ENCODE results near the gene UBA1.

Gene UBA1

DNA sequence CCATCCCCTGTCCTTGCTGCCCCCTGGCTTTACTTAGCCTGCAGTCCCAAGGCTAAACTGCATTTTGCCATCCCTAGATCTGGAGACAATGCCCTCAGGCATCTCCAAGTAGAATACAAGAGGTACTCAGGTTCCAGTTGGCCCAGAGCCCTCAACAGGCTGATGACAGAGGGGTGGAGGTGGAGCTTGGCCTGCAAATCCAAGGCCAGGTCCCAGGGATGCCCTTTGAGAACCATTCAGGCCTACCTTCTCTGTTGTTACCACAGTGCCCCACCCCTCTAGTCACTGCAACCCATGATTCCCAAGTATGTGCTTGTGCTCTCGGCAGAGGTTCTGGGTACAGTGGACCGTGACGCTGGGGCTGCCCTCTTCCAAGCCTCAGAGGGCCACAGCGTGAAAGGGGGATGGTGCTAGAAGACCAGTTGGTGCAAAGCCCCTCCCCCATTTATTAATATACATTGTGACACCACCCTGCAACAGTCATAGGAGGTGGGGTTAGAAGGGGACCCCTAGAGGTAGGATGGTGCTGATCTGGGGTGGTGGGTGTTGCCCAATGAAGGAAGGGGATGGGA, 6.4 kb upstream of the UBA1 start:
- Histone ChIP-seq H3K36me3 (ENCODE audit: control insufficient read depth in 4 of 4, insufficient read depth in 4 of 4, low read length in 3 of 4) (peaks cover 3 to 39% (median 17%) of the 10 kb centered on the region in 4 experiments), H3K4me3 (ENCODE audit: control insufficient read depth in 1 of 7, extremely low read depth in 1 of 7, insufficient read depth in 4 of 7, low read depth in 2 of 7, low read length in 6 of 7) (no peak overlapping the region), H3K27ac (ENCODE audit: insufficient read depth in 1 of 2, low read depth in 1 of 2, low read length in 2 of 2, poor library complexity in 1 of 2, severe bottlenecking in 2 of 2) (no peak overlapping the region), H3K9me3 (ENCODE audit: control extremely low read depth in 1 of 5, control insufficient read depth in 4 of 5, insufficient read depth in 2 of 5, low read depth in 1 of 5, low read length in 4 of 5) (no peaks in the 10 kb centered on the region), H3K4me1 (ENCODE audit: control extremely low read depth in 1 of 4, control insufficient read depth in 4 of 4, insufficient read depth in 4 of 4, low read length in 3 of 4) (peaks cover 2 to 11% (median 8%) of the 10 kb centered on the region in 4 experiments), H3K27me3 (replicated peaks in 2 of 5; ENCODE audit: control insufficient read depth in 4 of 5, insufficient read depth in 5 of 5, low read length in 4 of 5) (peaks cover 0 to 66% (median 0%) of the 10 kb centered on the region in 5 experiments)
- 100% methylated on average over 3 of the region's 4 CpGs for WGBS (ENCODE audit: insufficient coverage)
- DNase-seq: no peak
- CTCF ChIA-PET: no interaction called here
- POLR2A ChIA-PET: no interaction called here

GRCh38 chrX:47189906-47190305, 3.7 kb upstream of the UBA1 start:
- no peak overlapping the region for H3K27ac ChIP-seq (ENCODE audit: insufficient read depth in 1 of 2, low read depth in 1 of 2, low read length in 2 of 2, poor library complexity in 1 of 2, severe bottlenecking in 2 of 2)
- POLR2A ChIA-PET: no interaction called here
- WGBS (ENCODE audit: insufficient coverage): 82% methylated on average over 14 of the region's 19 CpGs

DNA sequence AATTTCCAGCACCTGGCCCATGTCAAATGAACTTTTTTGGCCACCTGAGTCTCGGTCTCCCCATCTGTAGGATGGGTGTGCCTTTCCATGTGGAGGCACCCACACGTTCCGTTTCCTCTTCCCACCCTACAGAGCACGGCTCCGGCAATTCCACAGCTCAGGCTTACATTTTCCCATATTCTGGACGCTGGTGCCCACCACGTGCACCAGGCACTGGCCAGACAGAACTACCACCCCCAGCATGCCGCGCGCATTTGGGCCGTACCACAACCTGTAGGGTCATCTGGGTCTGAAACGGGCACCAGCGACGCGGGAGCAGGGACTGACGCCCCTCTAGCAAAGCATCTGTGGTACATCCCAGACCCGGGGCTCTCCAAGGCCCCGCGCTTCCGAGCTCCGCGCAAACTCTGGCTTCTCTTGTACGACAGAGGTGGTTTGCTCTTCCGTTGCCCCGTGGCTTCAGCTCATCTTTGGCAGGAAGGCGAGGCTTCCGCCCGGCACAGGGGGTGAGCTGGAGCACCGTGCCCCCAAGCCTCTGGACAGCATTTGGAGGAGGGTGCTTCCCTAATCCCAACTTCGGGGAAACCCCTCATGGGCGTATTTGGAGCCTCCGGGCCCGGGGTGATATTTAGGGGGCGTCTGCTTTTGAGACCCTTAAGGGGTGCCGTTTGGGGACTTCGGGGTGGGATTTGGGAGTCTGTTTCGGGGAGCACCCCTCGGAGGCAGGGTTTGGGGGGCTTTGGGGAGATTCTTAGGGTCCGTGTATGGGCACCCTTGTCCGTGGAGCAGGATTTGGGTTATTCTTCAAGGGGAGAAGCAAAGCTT, 3.0 kb upstream of the UBA1 start:
- H3K4me3 ChIP-seq (ENCODE audit: control insufficient read depth in 1 of 7, extremely low read depth in 1 of 7, insufficient read depth in 4 of 7, low read depth in 2 of 7, low read length in 6 of 7): peak overlapping the region; percentile 48 to 81 (median 71)
- peaks cover 10 to 32% (median 28%) of the 10 kb centered on the region in 4 experiments for H3K4me1 ChIP-seq (ENCODE audit: control extremely low read depth in 1 of 4, control insufficient read depth in 4 of 4, insufficient read depth in 4 of 4, low read length in 3 of 4)
- peak; percentile 92 to 97 (median 96) for DNase-seq
- peaks cover 0 to 43% (median 0%) of the 10 kb centered on the region in 5 experiments for H3K27me3 ChIP-seq (replicated peaks in 2 of 5; ENCODE audit: control insufficient read depth in 4 of 5, insufficient read depth in 5 of 5, low read length in 4 of 5)
- WGBS (ENCODE audit: insufficient coverage): 28% methylated on average over 36 of the region's 40 CpGs
- H3K27ac ChIP-seq (ENCODE audit: insufficient read depth in 1 of 2, low read depth in 1 of 2, low read length in 2 of 2, poor library complexity in 1 of 2, severe bottlenecking in 2 of 2): peak overlapping the region; percentile 17 to 81
- no peaks in the 10 kb centered on the region for H3K9me3 ChIP-seq (ENCODE audit: control extremely low read depth in 1 of 5, control insufficient read depth in 4 of 5, insufficient read depth in 2 of 5, low read depth in 1 of 5, low read length in 4 of 5)
- H3K36me3 ChIP-seq (ENCODE audit: control insufficient read depth in 4 of 4, insufficient read depth in 4 of 4, low read length in 3 of 4): peaks cover 0 to 16% (median 5%) of the 10 kb centered on the region in 4 experiments
- ChIA-PET POLR2A (interaction anchor here (0.6 to 0.9 kb wide), 3 partner anchors 171 to 333 kb away, joined by 3 to 4 read pairs (median 3); no protein-coding TSS in a partner anchor), CTCF (interaction anchor here (1.1 to 1.5 kb wide), 4 partner anchors 171 to 332 kb away, joined by 3 to 4 read pairs (median 4); no protein-coding TSS in a partner anchor)

More at GRCh38 chrX:47189906-47190305, 3.7 kb upstream of the UBA1 start:
- H3K36me3 ChIP-seq (ENCODE audit: control insufficient read depth in 4 of 4, insufficient read depth in 4 of 4, low read length in 3 of 4): peaks cover 0 to 24% (median 9%) of the 10 kb centered on the region in 4 experiments
- DNase-seq: peak in 2 of 3 donors; percentile 31 to 32
- peaks cover 0 to 50% (median 0%) of the 10 kb centered on the region in 5 experiments for H3K27me3 ChIP-seq (replicated peaks in 2 of 5; ENCODE audit: control insufficient read depth in 4 of 5, insufficient read depth in 5 of 5, low read length in 4 of 5)
- no peak overlapping the region for H3K4me3 ChIP-seq (ENCODE audit: control insufficient read depth in 1 of 7, extremely low read depth in 1 of 7, insufficient read depth in 4 of 7, low read depth in 2 of 7, low read length in 6 of 7)
- CTCF ChIA-PET: no interaction called here
- peaks cover 10 to 27% (median 22%) of the 10 kb centered on the region in 4 experiments for H3K4me1 ChIP-seq (ENCODE audit: control extremely low read depth in 1 of 4, control insufficient read depth in 4 of 4, insufficient read depth in 4 of 4, low read length in 3 of 4)
- H3K9me3 ChIP-seq (ENCODE audit: control extremely low read depth in 1 of 5, control insufficient read depth in 4 of 5, insufficient read depth in 2 of 5, low read depth in 1 of 5, low read length in 4 of 5): no peaks in the 10 kb centered on the region

DNA sequence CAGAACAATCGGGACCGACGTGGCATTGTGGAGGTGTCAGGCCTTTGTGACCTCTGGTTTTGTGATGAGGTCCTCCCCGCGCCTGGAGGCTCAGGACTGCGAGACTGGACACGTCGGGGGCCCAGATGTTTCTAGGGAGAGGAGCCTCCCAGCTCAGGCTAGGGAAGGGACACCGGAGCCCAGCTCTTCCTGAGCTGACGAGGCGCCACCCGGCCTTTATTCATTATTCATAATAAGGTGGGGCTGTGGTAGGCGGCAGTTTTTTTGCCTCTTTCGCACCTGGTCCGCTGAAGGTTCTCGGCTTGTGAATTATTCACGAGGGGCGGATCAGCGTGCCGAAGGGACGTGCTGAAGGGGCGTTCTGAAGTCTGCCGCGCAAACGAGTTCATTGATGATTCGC, 2.3 kb upstream of the UBA1 start:
- CTCF ChIA-PET: interaction anchor here (1.1 to 1.5 kb wide), 4 partner anchors 171 to 332 kb away, joined by 3 to 4 read pairs (median 4); no protein-coding TSS in a partner anchor
- peak overlapping the region; percentile 17 to 81 for H3K27ac ChIP-seq (ENCODE audit: insufficient read depth in 1 of 2, low read depth in 1 of 2, low read length in 2 of 2, poor library complexity in 1 of 2, severe bottlenecking in 2 of 2)
- no peaks in the 10 kb centered on the region for H3K9me3 ChIP-seq (ENCODE audit: control extremely low read depth in 1 of 5, control insufficient read depth in 4 of 5, insufficient read depth in 2 of 5, low read depth in 1 of 5, low read length in 4 of 5)
- H3K4me1 ChIP-seq (ENCODE audit: control extremely low read depth in 1 of 4, control insufficient read depth in 4 of 4, insufficient read depth in 4 of 4, low read length in 3 of 4): peaks cover 10 to 39% (median 34%) of the 10 kb centered on the region in 4 experiments
- POLR2A ChIA-PET: interaction anchor here (0.6 to 0.9 kb wide), 2 partner anchors 192 to 332 kb away, joined by 3 read pairs; no protein-coding TSS in a partner anchor
- H3K36me3 ChIP-seq (ENCODE audit: control insufficient read depth in 4 of 4, insufficient read depth in 4 of 4, low read length in 3 of 4): peaks cover 0 to 15% (median 2%) of the 10 kb centered on the region in 4 experiments
- H3K27me3 ChIP-seq (replicated peaks in 2 of 5; ENCODE audit: control insufficient read depth in 4 of 5, insufficient read depth in 5 of 5, low read length in 4 of 5): peaks cover 0 to 40% (median 0%) of the 10 kb centered on the region in 5 experiments
- WGBS (ENCODE audit: insufficient coverage): 36% methylated on average over 26 of the region's 26 CpGs
- DNase-seq: peak in 2 of 3 donors; percentile 28 to 46
- peak overlapping the region; percentile 48 to 81 (median 71) for H3K4me3 ChIP-seq (ENCODE audit: control insufficient read depth in 1 of 7, extremely low read depth in 1 of 7, insufficient read depth in 4 of 7, low read depth in 2 of 7, low read length in 6 of 7)

- CTCF ChIA-PET: interaction anchor here (1.1 to 1.5 kb wide), 4 partner anchors 170 to 331 kb away, joined by 3 to 4 read pairs (median 4); no protein-coding TSS in a partner anchor
- H3K4me3 ChIP-seq (ENCODE audit: control insufficient read depth in 1 of 7, extremely low read depth in 1 of 7, insufficient read depth in 4 of 7, low read depth in 2 of 7, low read length in 6 of 7): peak overlapping the region in 6 of 7 experiments; percentile 63 to 81 (median 74)
Observed at GRCh38 chrX:47191806-47192401, 1.7 kb upstream of the UBA1 start.

DNA sequence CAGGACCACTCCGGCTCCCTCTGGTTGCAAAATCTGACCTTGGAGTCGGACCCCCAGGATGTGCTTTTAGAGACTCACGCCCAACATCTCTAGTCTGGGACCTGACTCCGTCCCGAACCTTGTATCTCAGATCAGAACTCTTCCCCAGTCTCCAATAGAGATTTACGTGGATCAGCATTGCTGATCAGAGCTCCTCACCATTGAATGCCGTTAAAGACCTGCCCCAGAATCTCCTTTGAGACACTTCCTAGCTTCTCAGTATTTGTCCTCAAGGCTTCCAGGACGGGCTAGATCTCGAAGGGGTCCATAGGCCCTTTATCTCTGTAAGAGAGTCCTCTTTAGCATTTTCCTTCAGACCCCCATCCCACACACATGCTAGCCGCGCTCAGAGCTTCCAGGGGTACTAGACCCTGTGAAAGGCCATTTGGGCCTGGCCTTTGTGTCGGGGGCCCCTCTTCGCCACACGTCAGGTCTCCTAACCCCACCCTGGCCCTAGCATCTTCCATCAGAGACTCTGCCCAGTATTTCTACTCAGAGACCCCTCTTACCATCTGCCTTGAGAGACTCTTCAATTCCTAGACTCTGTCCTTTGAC, 662 bp downstream of the UBA1 start:
- peak overlapping the region; percentile 55 to 92 (median 89) for H3K4me3 ChIP-seq (ENCODE audit: control insufficient read depth in 1 of 7, extremely low read depth in 1 of 7, insufficient read depth in 4 of 7, low read depth in 2 of 7, low read length in 6 of 7)
- H3K4me1 ChIP-seq (ENCODE audit: control extremely low read depth in 1 of 4, control insufficient read depth in 4 of 4, insufficient read depth in 4 of 4, low read length in 3 of 4): peaks cover 10 to 46% (median 37%) of the 10 kb centered on the region in 4 experiments
- WGBS (ENCODE audit: insufficient coverage): 33% methylated on average over 11 of the region's 14 CpGs
- DNase-seq: no peak
- H3K27me3 ChIP-seq (replicated peaks in 2 of 5; ENCODE audit: control insufficient read depth in 4 of 5, insufficient read depth in 5 of 5, low read length in 4 of 5): peaks cover 0 to 27% (median 0%) of the 10 kb centered on the region in 5 experiments
- H3K36me3 ChIP-seq (ENCODE audit: control insufficient read depth in 4 of 4, insufficient read depth in 4 of 4, low read length in 3 of 4): peaks cover 0 to 35% (median 18%) of the 10 kb centered on the region in 4 experiments
- no peaks in the 10 kb centered on the region for H3K9me3 ChIP-seq (ENCODE audit: control extremely low read depth in 1 of 5, control insufficient read depth in 4 of 5, insufficient read depth in 2 of 5, low read depth in 1 of 5, low read length in 4 of 5)
- CTCF ChIA-PET: interaction anchor here (0.9 to 1.8 kb wide), 4 partner anchors 13 to 190 kb away, joined by 3 to 6 read pairs (median 3); no protein-coding TSS in a partner anchor
- H3K27ac ChIP-seq (ENCODE audit: insufficient read depth in 1 of 2, low read depth in 1 of 2, low read length in 2 of 2, poor library complexity in 1 of 2, severe bottlenecking in 2 of 2): peak overlapping the region; percentile 80 to 94
- POLR2A ChIA-PET: interaction anchor here (0.9 kb wide), 1 partner anchor 24 kb away, joined by 3 read pairs; the partner anchor contains the start of gene CDK16

More at GRCh38 chrX:47191806-47192401, 1.7 kb upstream of the UBA1 start:
- Histone ChIP-seq H3K27me3 (replicated peaks in 2 of 5; ENCODE audit: control insufficient read depth in 4 of 5, insufficient read depth in 5 of 5, low read length in 4 of 5) (peaks cover 0 to 37% (median 0%) of the 10 kb centered on the region in 5 experiments), H3K27ac (ENCODE audit: insufficient read depth in 1 of 2, low read depth in 1 of 2, low read length in 2 of 2, poor library complexity in 1 of 2, severe bottlenecking in 2 of 2) (peak overlapping the region in 1 of 2 experiments; percentile 81), H3K4me1 (ENCODE audit: control extremely low read depth in 1 of 4, control insufficient read depth in 4 of 4, insufficient read depth in 4 of 4, low read length in 3 of 4) (peaks cover 10 to 44% (median 37%) of the 10 kb centered on the region in 4 experiments), H3K9me3 (ENCODE audit: control extremely low read depth in 1 of 5, control insufficient read depth in 4 of 5, insufficient read depth in 2 of 5, low read depth in 1 of 5, low read length in 4 of 5) (no peaks in the 10 kb centered on the region), H3K36me3 (ENCODE audit: control insufficient read depth in 4 of 4, insufficient read depth in 4 of 4, low read length in 3 of 4) (peaks cover 0 to 16% (median 3%) of the 10 kb centered on the region in 4 experiments)
- 51% methylated on average over 9 of the region's 16 CpGs for WGBS (ENCODE audit: insufficient coverage)
- DNase-seq: no peak
- POLR2A ChIA-PET: no interaction called here

Data from common myeloid progenitor, CD34-positive (primary cell).